H1 (cell line): ENCODE results near the gene CAMTA1. TPM values are rescaled to one million over a fixed set of nuclear protein-coding genes. Genes with fewer than 3 reads are reported as not detected.

Experiments
- CTCF ChIA-PET: fragments of 300-600 bp; sonication (Branson Sonifier 250); formaldehyde crosslinking; loops from one replicate; lab custom pipeline; 2021; ENCODE audit not compliant: partially characterized antibody; lab: Charles Lee
- POLR2A ChIA-PET: fragments of 300-600 bp; sonication (Branson Sonifier 250); formaldehyde crosslinking; loops from one replicate; lab custom pipeline; 2021; ENCODE audit warnings: inconsistent platforms; ENCODE audit not compliant: partially characterized antibody; lab: Charles Lee
- DNase-seq, 2 experiments: peaks; one replicate each; pipeline versions ENCODE4 v3.0.0 to v3.0.0-alpha.2; 2010 to 2022; ENCODE audit warnings: low spot score in 2 of 2, low read depth in 1 of 2, mixed read lengths in 1 of 2
- FAIRE-seq: peaks from 2 replicates; lab custom pipeline; 2011; peaks lifted over from hg19 to GRCh38; lab: Jason Lieb, UNC
- H2AFZ ChIP-seq: 2 replicates; pipeline ENCODE4 v1.8.1; 2012; ENCODE audit warnings: low read length, inconsistent platforms
- H2AK5ac ChIP-seq: 2 replicates; pipeline ENCODE4 v1.6.1; 2013; ENCODE audit warnings: low read depth, low read length
- H2BK120ac ChIP-seq: replicated peaks from 2 replicates; pipeline ENCODE3; 2013; ENCODE audit warnings: low read depth, low read length, inconsistent platforms
- H2BK12ac ChIP-seq: 2 replicates; pipeline ENCODE4 v1.6.1; 2013; ENCODE audit warnings: low read depth, low read length
- H2BK15ac ChIP-seq: 2 replicates; pipeline ENCODE4 v1.6.1; 2013; ENCODE audit warnings: low read length
- H2BK20ac ChIP-seq: 2 replicates; pipeline ENCODE4 v1.6.1; 2013; ENCODE audit warnings: low read length
- H2BK5ac ChIP-seq: 2 replicates; pipeline ENCODE4 v1.6.1; 2013; ENCODE audit warnings: low read depth, low read length
- H3K14ac ChIP-seq: 2 replicates; pipeline ENCODE4 v1.6.1; 2013; ENCODE audit warnings: inconsistent platforms; ENCODE audit not compliant: insufficient read length
- H3K18ac ChIP-seq: 2 replicates; pipeline ENCODE4 v1.6.1; 2013; ENCODE audit warnings: low read length; ENCODE audit errors: extremely low read depth
- H3K23ac ChIP-seq: 2 replicates; pipeline ENCODE4 v1.6.1; 2013; ENCODE audit warnings: inconsistent platforms; ENCODE audit not compliant: insufficient read length
- H3K23me2 ChIP-seq: 2 replicates; pipeline ENCODE4 v1.6.1; 2013; ENCODE audit warnings: low read depth, low read length
- H3K27ac ChIP-seq: 2 replicates; pipeline ENCODE4 v1.6.1; 2011; ENCODE audit warnings: low read depth, low read length, inconsistent platforms
- H3K27me3 ChIP-seq, 4 experiments: replicated peaks in 1 of 4; 1 replicate in 1 of 4; 2 replicates in 3 of 4; pipeline versions ENCODE4 v1.6.1 to v1.8.1; 2011 to 2013; ENCODE audit warnings: low read length in 3 of 4, mild to moderate bottlenecking in 3 of 4, inconsistent platforms in 2 of 4, mixed read lengths in 2 of 4, moderate library complexity in 1 of 4; ENCODE audit not compliant: control insufficient read depth in 3 of 4, insufficient read depth in 3 of 4; ENCODE audit errors: extremely low read depth in 1 of 4
- H3K36me3 ChIP-seq, 4 experiments: 2 replicates each; pipeline versions ENCODE4 v1.6.1 to v1.8.1; 2011 to 2013; ENCODE audit warnings: mild to moderate bottlenecking in 4 of 4, low read length in 3 of 4, moderate library complexity in 2 of 4, control low read depth in 1 of 4, inconsistent platforms in 1 of 4; ENCODE audit not compliant: insufficient read depth in 4 of 4, control insufficient read depth in 2 of 4
- H3K4ac ChIP-seq: replicated peaks from 2 replicates; pipeline ENCODE3; 2013; ENCODE audit warnings: low read length, low read depth, mixed read lengths, inconsistent platforms; ENCODE audit not compliant: insufficient read length
- H3K4me1 ChIP-seq, 4 experiments: replicated peaks in 1 of 4; 1 replicate in 1 of 4; 2 replicates in 3 of 4; pipeline versions ENCODE4 v1.6.1 to v1.8.1; 2011 to 2013; ENCODE audit warnings: low read length in 3 of 4, inconsistent platforms in 2 of 4, mixed read lengths in 1 of 4; ENCODE audit not compliant: insufficient read depth in 4 of 4, control insufficient read depth in 3 of 4
- H3K4me2 ChIP-seq, 2 experiments: 2 replicates each; pipeline versions ENCODE4 v1.6.1 to v1.8.1; 2011 to 2013; ENCODE audit warnings: low read depth in 2 of 2, low read length in 2 of 2, control low read depth in 1 of 2, inconsistent platforms in 1 of 2, mild to moderate bottlenecking in 1 of 2; ENCODE audit not compliant: insufficient read depth in 1 of 2
- H3K4me3 ChIP-seq, 4 experiments: fragments of 200-600, 300-600 bp in 1 of 4; sonication (generic), shearing (Covaris generic), sonication (Bioruptor Twin) in 1 of 4; 2 replicates each; pipeline versions ENCODE4 v1.5.1 to v1.8.1; 2011 to 2016; ENCODE audit warnings: low read length in 4 of 4, low read depth in 3 of 4, control low read depth in 2 of 4, inconsistent platforms in 2 of 4, mild to moderate bottlenecking in 2 of 4, mixed read lengths in 1 of 4, moderate library complexity in 1 of 4; ENCODE audit not compliant: insufficient read depth in 2 of 4; ENCODE audit errors: extremely low read depth in 1 of 4
- H3K56ac ChIP-seq: replicated peaks from 2 replicates; pipeline ENCODE3; 2013; ENCODE audit warnings: low read depth, mild to moderate bottlenecking, mixed read lengths, low read length, inconsistent platforms; ENCODE audit not compliant: insufficient read length
- H3K79me1 ChIP-seq: 2 replicates; pipeline ENCODE4 v1.6.1; 2013; ENCODE audit warnings: low read depth, low read length, control low read depth
- H3K79me2 ChIP-seq, 2 experiments: 2 replicates each; pipeline versions ENCODE4 v1.6.1 to v1.8.1; 2012 to 2013; ENCODE audit warnings: low read length in 2 of 2, mild to moderate bottlenecking in 2 of 2, inconsistent platforms in 1 of 2; ENCODE audit not compliant: insufficient read depth in 2 of 2, control insufficient read depth in 1 of 2
- H3K9ac ChIP-seq, 4 experiments: replicated peaks in 1 of 4; 1 replicate in 1 of 4; 2 replicates in 3 of 4; pipeline versions ENCODE4 v1.6.1 to v1.8.1; 2011 to 2013; ENCODE audit warnings: low read depth in 3 of 4, low read length in 3 of 4, control low read depth in 2 of 4, mild to moderate bottlenecking in 2 of 4, moderate library complexity in 2 of 4, inconsistent platforms in 1 of 4; ENCODE audit errors: extremely low read depth in 1 of 4
- H3K9me3 ChIP-seq, 2 experiments: 2 replicates each; pipeline versions ENCODE4 v1.6.1 to v1.8.1; 2012 to 2013; ENCODE audit warnings: mild to moderate bottlenecking in 2 of 2, moderate library complexity in 2 of 2, control low read depth in 1 of 2, inconsistent platforms in 1 of 2, low read depth in 1 of 2, low read length in 1 of 2, mixed read lengths in 1 of 2; ENCODE audit not compliant: insufficient read depth in 2 of 2
- H4K20me1 ChIP-seq, 2 experiments: replicated peaks in 1 of 2; 2 replicates each; pipeline versions ENCODE3 to v1.8.1; 2011 to 2013; ENCODE audit warnings: inconsistent platforms in 2 of 2, low read length in 2 of 2, mild to moderate bottlenecking in 1 of 2; ENCODE audit not compliant: insufficient read depth in 2 of 2, control insufficient read depth in 1 of 2
- H4K5ac ChIP-seq: 2 replicates; pipeline ENCODE4 v1.6.1; 2013; ENCODE audit warnings: low read length, low read depth, mixed read lengths, inconsistent platforms; ENCODE audit not compliant: insufficient read length
- H4K8ac ChIP-seq: 2 replicates; pipeline ENCODE4 v1.8.0; 2013; ENCODE audit warnings: mild to moderate bottlenecking, moderate library complexity, low read length, inconsistent platforms; ENCODE audit not compliant: insufficient read depth; ENCODE audit errors: extremely low read depth
- H4K91ac ChIP-seq: replicated peaks from 2 replicates; pipeline ENCODE3; 2013; ENCODE audit warnings: low read length, mixed read lengths, inconsistent platforms; ENCODE audit not compliant: insufficient read length
- TCF12 ChIP-seq: IDR thresholded peaks from 2 replicates; pipeline ENCODE4 v1.6.1; 2011; ENCODE audit warnings: low read depth, mild to moderate bottlenecking, low read length
- WGBS, 2 experiments: shearing (Covaris generic) in 1 of 2; methylation state at CpG; one replicate each; pipeline versions ENCODE4 v1.1.6 to v1.1.7; 2013 to 2015; ENCODE audit warnings: low lambda C conversion rate in 2 of 2, mixed read lengths in 2 of 2, inconsistent platforms in 1 of 2, low coverage in 1 of 2, missing lambda C conversion rate in 1 of 2; ENCODE audit not compliant: insufficient replicate concordance in 2 of 2, insufficient coverage in 1 of 2, insufficient read length in 1 of 2; ENCODE audit errors: extremely low coverage in 1 of 2, missing lambda C conversion rate in 1 of 2; 5-methylcytosine and 5-hydroxymethylcytosine counted together
- polyA plus RNA-seq, 7 experiments: library from polyadenylated mRNA; depleted of rRNA in 3 of 7; stranded (reverse) in 5 of 7; unstranded in 2 of 7; fragments of >200 nt in 5 of 7; fragments of 200-250 nt in 2 of 7; gene quantifications; 1 replicate in 5 of 7; 2 replicates in 1 of 7; 4 replicates in 1 of 7; pipeline versions ENCODE4 v1.2.1 to v1.2.3, GENCODE V29; 2011 to 2013; ENCODE audit warnings: missing spikeins in 2 of 7, mixed read lengths in 2 of 7
- total RNA-seq: library from RNA; stranded (reverse); fragmentation: NEBNext Ultra II Directional; extraction: Animal tissue kit (Norgen Biotek cat#: 25700); gene quantifications from 2 replicates; pipeline ENCODE4 v1.2.1, GENCODE V29; 2021

The CAMTA1 gene
- total and polyA plus RNA-seq, 2 of the 8 experiments (the other 6 are each of a cell fraction or from before 2014, with no cell fraction given) = 65.0 to 119 TPM

GRCh38 chr1:7103874-7104273 lies 318.6 kb downstream of the CAMTA1 start:
- no peak overlapping the region for H3K27ac ChIP-seq
- H3K79me2 ChIP-seq = peaks cover 0 to 10% of the 10 kb centered on the region in 2 experiments; a peak in 2 of 4 replicates
- no peak for TF ChIP-seq TCF12
- no peak overlapping the region for H2AFZ ChIP-seq
- H2BK5ac ChIP-seq = no peak overlapping the region; the same call in 1 of the 2 replicates
- no peaks in the 10 kb centered on the region for H3K27me3 ChIP-seq
- no peak overlapping the region for H3K18ac ChIP-seq
- ChIA-PET CTCF (interaction anchor here (0.7 to 1.6 kb wide), 2 partner anchors 12 to 1623 kb away, joined by 3 read pairs; no protein-coding TSS in a partner anchor), POLR2A (no interaction called here)
- 81 to 100% methylated on average over 1 to 6 of the region's 6 CpGs for WGBS, 2 experiments
- peak overlapping the region; percentile 80 for H3K4ac ChIP-seq
- H3K36me3 ChIP-seq = no peaks in the 10 kb centered on the region; a peak in 1 of 8 replicates
- no peak overlapping the region for H3K4me2 ChIP-seq
- FAIRE-seq (no peak), DNase-seq (no peak)
- H3K23me2 ChIP-seq = peaks cover 12% of the 10 kb centered on the region
- peak overlapping the region; percentile 96; the same call in 1 of the 2 replicates for H2AK5ac ChIP-seq
- H2BK120ac ChIP-seq = no peak overlapping the region
- H4K5ac ChIP-seq = no peak overlapping the region
- H3K4me1 ChIP-seq = peaks cover 0 to 4% (median 0%) of the 10 kb centered on the region in 4 experiments; a peak in 2 of 7 replicates
- no peak overlapping the region for H2BK15ac ChIP-seq
- no peak overlapping the region for H3K14ac ChIP-seq
- H2BK20ac ChIP-seq = no peak overlapping the region
- H4K20me1 ChIP-seq = peaks cover 0 to 13% of the 10 kb centered on the region in 2 experiments
- H3K9ac ChIP-seq = no peak overlapping the region
- no peak overlapping the region for H4K8ac ChIP-seq
- no peak overlapping the region for H3K4me3 ChIP-seq
- H2BK12ac ChIP-seq = no peak overlapping the region
- H3K79me1 ChIP-seq = no peaks in the 10 kb centered on the region
- H3K9me3 ChIP-seq = peaks cover 0 to 9% of the 10 kb centered on the region in 2 experiments; a peak in 1 of 4 replicates
- peak overlapping the region; percentile 35 for H3K56ac ChIP-seq
- peak overlapping the region; percentile 54 for H4K91ac ChIP-seq
- H3K23ac ChIP-seq = no peak overlapping the region
